ENCODE data around the gene DHRS4.
"Not testable (repeated sequence)": the region's sequence is repeated elsewhere in the genome, so short reads cannot be mapped to it uniquely, and the experiment has no call there.

Gene DHRS4

GRCh38 chr14:23937203-23937602 lies 16.4 kb upstream of the DHRS4 start:
- TF ChIP-seq CTCF (IDR thresholded peaks at IDR 0.05; ENCODE audit: borderline replicate concordance, control extremely low read depth, extremely low read depth, insufficient read depth, missing control alignments), result no peak
- in situ Hi-C loops (cut with MboI; ENCODE audit: low sequenced_read_pairs, unreplicated experiment), result no loop called here
- DNase-seq (ENCODE audit: low spot score), result no peak

DNA sequence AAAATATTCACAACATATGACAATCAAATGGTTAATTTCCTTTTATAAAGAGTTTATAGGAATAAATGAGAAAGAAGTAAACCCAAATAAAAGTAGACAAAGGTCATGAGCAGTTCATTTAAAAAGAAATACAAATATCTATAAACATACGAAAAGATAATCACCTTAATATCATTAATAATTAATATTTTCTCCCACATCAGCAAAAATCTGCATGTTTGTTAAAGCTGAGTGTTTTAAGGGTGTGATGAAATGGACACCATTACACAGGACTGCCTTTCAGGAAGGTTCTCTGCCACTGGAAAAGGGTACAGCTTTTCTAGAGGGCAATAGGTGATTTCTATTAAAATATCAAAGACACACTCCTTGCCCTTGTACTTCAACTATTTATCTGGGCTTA lies 14.7 kb upstream of the DHRS4 start:
- DNase-seq (ENCODE audit: low spot score), result no peak
- TF ChIP-seq CTCF (IDR thresholded peaks at IDR 0.05; ENCODE audit: borderline replicate concordance, control extremely low read depth, extremely low read depth, insufficient read depth, missing control alignments), result no peak
- in situ Hi-C loops (cut with MboI; ENCODE audit: low sequenced_read_pairs, unreplicated experiment), result no loop called here

DNA sequence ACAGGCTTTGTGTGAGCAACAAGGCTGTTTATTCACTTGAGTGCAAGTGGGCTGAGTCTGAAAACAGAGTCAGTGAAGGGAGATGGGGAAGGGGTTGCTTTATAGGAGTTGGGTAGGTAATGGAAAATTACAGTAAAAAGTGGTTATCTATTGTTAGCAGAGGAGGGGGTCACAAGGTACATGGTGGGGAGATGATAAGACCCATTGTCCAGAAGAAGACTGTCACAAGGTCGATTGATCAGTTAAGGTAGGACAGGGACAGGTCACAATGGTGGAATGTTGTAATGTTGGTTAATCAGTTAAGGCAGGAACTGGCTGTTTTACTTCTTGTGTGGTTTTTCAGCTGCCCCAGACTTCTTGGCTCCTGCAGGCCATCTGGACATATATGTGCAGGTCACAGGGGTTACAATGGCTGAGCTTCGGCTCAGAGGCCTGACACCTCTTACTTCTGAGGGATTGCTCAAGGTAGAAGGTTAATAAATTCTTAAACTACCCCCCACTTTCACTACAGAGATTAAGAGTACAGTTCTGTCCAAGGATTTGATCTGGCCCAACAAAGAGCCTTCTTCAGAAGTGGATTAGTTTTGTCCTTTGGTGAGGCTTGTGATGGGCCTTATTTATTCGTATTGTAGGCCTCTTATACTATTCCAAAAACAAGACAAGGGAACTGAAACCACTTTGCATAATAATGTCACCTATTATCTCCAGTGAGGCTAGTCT lies 13.8 kb upstream of the DHRS4 start:
- in situ Hi-C loops (cut with MboI; ENCODE audit: low sequenced_read_pairs, unreplicated experiment), result no loop called here
- DNase-seq (ENCODE audit: low spot score), result no peak
- TF ChIP-seq CTCF (IDR thresholded peaks at IDR 0.05; ENCODE audit: borderline replicate concordance, control extremely low read depth, extremely low read depth, insufficient read depth, missing control alignments), result no peak

GRCh38 chr14:23941230-23941629 lies 12.3 kb upstream of the DHRS4 start:
- in situ Hi-C loops (cut with MboI; ENCODE audit: low sequenced_read_pairs, unreplicated experiment), result no loop called here
- TF ChIP-seq CTCF (IDR thresholded peaks at IDR 0.05; ENCODE audit: borderline replicate concordance, control extremely low read depth, extremely low read depth, insufficient read depth, missing control alignments), result no peak
- no peak for DNase-seq (ENCODE audit: low spot score)

DNA sequence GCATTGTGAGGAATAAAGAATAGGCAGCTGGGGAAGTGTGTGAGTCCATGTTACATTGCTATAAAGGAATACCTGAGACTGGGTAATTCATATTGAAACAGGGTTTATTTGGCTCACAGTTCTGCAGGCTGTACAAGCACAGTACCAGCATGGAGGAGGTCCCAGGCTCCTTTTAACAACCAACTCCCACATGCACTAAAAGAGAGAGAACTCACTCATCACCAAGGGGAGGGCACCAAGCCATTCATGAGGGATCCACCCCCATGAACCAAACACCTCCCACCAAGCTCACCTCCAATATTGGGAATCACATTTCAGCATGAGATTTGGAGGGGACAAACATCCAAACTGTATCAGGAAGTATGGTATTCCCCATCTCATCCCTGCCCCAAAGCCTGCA lies 11.9 kb upstream of the DHRS4 start:
- no peak for DNase-seq (ENCODE audit: low spot score)
- TF ChIP-seq CTCF (IDR thresholded peaks at IDR 0.05; ENCODE audit: borderline replicate concordance, control extremely low read depth, extremely low read depth, insufficient read depth, missing control alignments), result no peak
- in situ Hi-C loops (cut with MboI; ENCODE audit: low sequenced_read_pairs, unreplicated experiment), result no loop called here

DNA sequence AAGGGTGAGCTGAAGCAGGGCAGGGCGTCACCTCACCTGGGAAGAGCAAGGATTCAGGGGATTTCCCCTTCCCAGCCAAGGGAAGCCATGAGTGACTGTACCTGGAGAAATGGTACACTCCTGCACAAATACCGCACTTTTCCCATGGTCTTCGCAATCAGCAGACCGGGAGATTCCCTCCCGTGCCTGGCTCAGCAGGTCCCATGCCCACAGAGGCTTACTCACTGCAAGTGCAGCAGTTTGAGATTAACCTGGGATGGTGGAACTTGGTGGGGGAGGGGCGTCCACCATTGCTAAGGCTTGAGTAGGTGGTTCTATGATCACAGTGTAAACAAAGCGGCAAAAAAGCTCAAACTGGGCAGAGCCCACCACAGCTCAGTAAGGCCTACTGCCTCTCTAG lies 11.0 kb upstream of the DHRS4 start:
- no peak for TF ChIP-seq CTCF (IDR thresholded peaks at IDR 0.05; ENCODE audit: borderline replicate concordance, control extremely low read depth, extremely low read depth, insufficient read depth, missing control alignments)
- in situ Hi-C loops (cut with MboI; ENCODE audit: low sequenced_read_pairs, unreplicated experiment), result no loop called here
- no peak for DNase-seq (ENCODE audit: low spot score)

DNA sequence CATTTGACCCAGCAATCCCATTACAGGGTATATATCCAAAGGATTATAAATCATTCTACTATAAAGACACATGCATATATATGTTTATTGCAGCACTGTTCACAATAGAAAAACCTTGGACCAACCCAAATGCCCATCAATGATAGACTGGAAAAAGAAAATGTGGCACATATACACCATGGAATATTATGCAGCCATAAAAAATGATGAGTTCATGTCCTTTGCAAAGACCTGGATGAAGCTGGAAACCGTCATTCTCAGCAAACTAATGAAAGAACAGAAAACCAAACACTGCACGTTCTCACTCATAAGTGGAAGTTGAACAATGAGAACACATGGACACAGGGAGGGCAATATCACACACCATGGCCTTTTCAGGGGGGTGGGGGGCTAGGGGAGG lies 4.5 kb upstream of the DHRS4 start:
- in situ Hi-C loops (cut with MboI; ENCODE audit: low sequenced_read_pairs, unreplicated experiment); DNase-seq (ENCODE audit: low spot score): not testable (repeated sequence)
